ENCODE data around the gene FCGR1A. TPM values are rescaled to one million over a fixed set of nuclear protein-coding genes. Genes with fewer than 3 reads are reported as not detected.
"Not testable (repeated sequence)": the region's sequence is repeated elsewhere in the genome, so short reads cannot be mapped to it uniquely, and the experiment has no call there.

FCGR1A gene
- total and polyA plus RNA-seq, 9 donors = 0.34 to 17.9 (median 3.2) TPM

GRCh38 chr1:149781413-149781984, 995 bp upstream of the FCGR1A start:
- H3K4me3 ChIP-seq; intact Hi-C loops (cut with DNase I); H3K27ac ChIP-seq; H3K9me3 ChIP-seq; DNase-seq; H3K4me1 ChIP-seq (ENCODE audit: insufficient read depth); H3K36me3 ChIP-seq; H3K27me3 ChIP-seq: not testable (repeated sequence)
- 75 to 86% (median 80%) methylated on average over 5 of the region's 5 CpGs for WGBS, 3 donors

GRCh38 chr1:149783289-149783688, 795 bp downstream of the FCGR1A start:
- DNase-seq; intact Hi-C loops (cut with DNase I); H3K9me3 ChIP-seq; H3K4me3 ChIP-seq; H3K27ac ChIP-seq; H3K27me3 ChIP-seq; H3K36me3 ChIP-seq; H3K4me1 ChIP-seq (ENCODE audit: insufficient read depth): not testable (repeated sequence)
- no CpG with 5 or more reads among the region's 2 CpGs for WGBS, 3 donors

- DNase-seq; H3K9me3 ChIP-seq; H3K27ac ChIP-seq; H3K4me1 ChIP-seq (ENCODE audit: insufficient read depth); H3K27me3 ChIP-seq; intact Hi-C loops (cut with DNase I); H3K36me3 ChIP-seq; H3K4me3 ChIP-seq: not testable (repeated sequence)
- 67 to 78% methylated on average over 3 of the region's 4 CpGs; no CpG with 5 or more reads in 1 of the 3 donors for WGBS, 3 donors
These were observed 1.4 kb downstream of the FCGR1A start for GRCh38 chr1:149783868-149784267.

GRCh38 chr1:149787688-149788451, 5.4 kb downstream of the FCGR1A start:
- H3K4me1 ChIP-seq (ENCODE audit: insufficient read depth); intact Hi-C loops (cut with DNase I); H3K9me3 ChIP-seq; DNase-seq; H3K27me3 ChIP-seq; H3K27ac ChIP-seq; H3K36me3 ChIP-seq; H3K4me3 ChIP-seq: not testable (repeated sequence)
- 74 to 88% (median 80%) methylated on average over 1 to 3 of the region's 3 CpGs for WGBS, 3 donors

- intact Hi-C loops (cut with DNase I); H3K4me1 ChIP-seq (ENCODE audit: insufficient read depth); H3K27me3 ChIP-seq; H3K36me3 ChIP-seq; H3K9me3 ChIP-seq: not testable (repeated sequence)
- WGBS, 3 donors = 0 to 1% (median 0%) methylated on average over 5 to 32 of the region's 36 CpGs
- peak overlapping the region; percentile 89 to 90 for H3K27ac ChIP-seq
- H3K4me3 ChIP-seq = peak overlapping the region; percentile 57
- peak; percentile 58 to 80 (median 63) for DNase-seq
- TF ChIP-seq CTCF (IDR thresholded peaks at IDR 0.05) = peak in 2 of 3 donors; percentile 13 to 28
These were observed 10.0 kb downstream of the FCGR1A start for GRCh38 chr1:149792502-149792901.

- H3K36me3 ChIP-seq; H3K4me1 ChIP-seq (ENCODE audit: insufficient read depth); H3K9me3 ChIP-seq; intact Hi-C loops (cut with DNase I); H3K27me3 ChIP-seq: not testable (repeated sequence)
- Histone ChIP-seq H3K4me3 (peak overlapping the region; percentile 57), H3K27ac (peak overlapping the region; percentile 89 to 90)
- peak; percentile 79 to 91 (median 85) for DNase-seq
- WGBS, 3 donors = 1 to 3% (median 1%) methylated on average over 20 to 38 of the region's 52 CpGs
- TF ChIP-seq POLR2A (IDR thresholded peaks at IDR 0.05) = peak; percentile 18
- peak; percentile 60 to 81 (median 81) for TF ChIP-seq CTCF (IDR thresholded peaks at IDR 0.05)
These were observed 10.5 kb downstream of the FCGR1A start for GRCh38 chr1:149792912-149793515.

- H3K27me3 ChIP-seq; H3K4me3 ChIP-seq; H3K36me3 ChIP-seq; H3K9me3 ChIP-seq; H3K4me1 ChIP-seq (ENCODE audit: insufficient read depth); DNase-seq; intact Hi-C loops (cut with DNase I): not testable (repeated sequence)
- 3 to 38% (median 32%) methylated on average over 2 to 4 of the region's 5 CpGs for WGBS, 3 donors
- peak overlapping the region; percentile 89 to 90 for H3K27ac ChIP-seq
These were observed 11.4 kb downstream of the FCGR1A start for GRCh38 chr1:149793885-149794284.

- intact Hi-C loops (cut with DNase I); H3K9me3 ChIP-seq; DNase-seq: not testable (repeated sequence)
These were observed 19.1 kb downstream of the FCGR1A start for GRCh38 chr1:149801628-149802027.

GRCh38 chr1:149804417-149805080, 22.1 kb downstream of the FCGR1A start:
- DNase-seq; H3K27ac ChIP-seq; H3K9me3 ChIP-seq; H3K4me3 ChIP-seq; H3K4me1 ChIP-seq (ENCODE audit: insufficient read depth); H3K27me3 ChIP-seq; intact Hi-C loops (cut with DNase I); H3K36me3 ChIP-seq: not testable (repeated sequence)
- 83 to 93% methylated on average over 2 of the region's 4 CpGs; no CpG with 5 or more reads in 1 of the 3 donors for WGBS, 3 donors

More at GRCh38 chr1:149801628-149802027, 19.1 kb downstream of the FCGR1A start:
- not testable (repeated sequence) for H3K27me3 ChIP-seq; H3K27ac ChIP-seq; H3K4me1 ChIP-seq (ENCODE audit: insufficient read depth); H3K4me3 ChIP-seq; H3K36me3 ChIP-seq
- 57 to 64% (median 63%) methylated on average over 1 of the region's 3 CpGs for whole genome bisulfite sequencing, 3 donors
